Right lobe of liver (tissue), 4 donors: ENCODE measurements around the gene VSIG10L.

Experiments used
- POLR2A ChIP-seq: fragments of 450-650 bp; IDR thresholded peaks from one replicate; pipeline ENCODE4 v1.6.1; 2017; ENCODE audit warnings: antibody characterized with exemption, mild to moderate bottlenecking
- TF ChIP-seq, protein P1 (sequence below), 4 donors: fragments of 200-600 bp in 3 of 4; fragments of 450-650 bp in 1 of 4; IDR thresholded peaks; one replicate each; pipeline versions ENCODE4 v1.5.1 to v1.8.0; 2016 to 2022; ENCODE audit warnings: antibody characterized with exemption in 4 of 4, mild to moderate bottlenecking in 2 of 4
- donor health status: DM: no; HTN: no; CAD: no.
- donor health status: DM: no; HTN: no; CAD: no.
- donor health status: DM: no; HTN: yes; CAD: no.

DNA sequence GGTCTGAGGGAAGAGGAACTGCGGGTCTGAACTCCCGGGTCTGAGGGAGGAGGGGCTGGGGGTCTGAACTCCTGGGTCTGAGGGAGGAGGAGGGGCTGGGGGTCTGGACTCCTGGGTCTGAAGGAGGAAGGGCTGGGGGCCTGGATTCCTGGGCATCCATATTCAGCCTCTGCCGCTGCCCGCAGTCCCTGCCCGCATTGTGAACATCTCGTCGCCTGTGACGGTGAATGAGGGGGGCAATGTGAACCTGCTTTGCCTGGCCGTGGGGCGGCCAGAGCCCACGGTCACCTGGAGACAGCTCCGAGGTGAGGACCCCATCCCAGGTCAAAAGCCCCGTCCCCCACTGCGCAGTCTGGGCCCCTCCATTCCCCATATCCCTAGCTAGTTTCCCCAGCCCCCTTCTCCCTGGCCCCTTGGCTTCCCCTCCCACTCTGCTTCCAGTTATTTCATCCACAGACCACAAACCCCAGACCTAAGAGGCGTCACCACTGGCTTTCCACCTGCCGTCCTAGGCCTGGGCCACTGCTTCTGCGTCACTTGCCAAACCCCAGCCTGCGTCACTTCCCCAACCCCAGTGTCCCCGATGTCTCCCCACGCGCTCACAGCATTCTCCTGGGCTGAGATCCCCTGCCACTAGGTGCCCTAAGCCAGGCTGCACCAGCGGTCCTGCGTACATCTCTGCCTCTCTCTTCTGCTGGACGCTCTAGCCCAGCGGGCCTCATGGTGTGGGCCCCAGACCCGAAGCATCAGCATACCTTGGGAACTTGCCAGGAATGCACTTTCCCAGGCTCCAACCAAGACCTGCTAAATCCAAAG, 16.6 kb downstream of the VSIG10L start:
- TF ChIP-seq POLR2A: no peak
- TF ChIP-seq, protein P1, sequence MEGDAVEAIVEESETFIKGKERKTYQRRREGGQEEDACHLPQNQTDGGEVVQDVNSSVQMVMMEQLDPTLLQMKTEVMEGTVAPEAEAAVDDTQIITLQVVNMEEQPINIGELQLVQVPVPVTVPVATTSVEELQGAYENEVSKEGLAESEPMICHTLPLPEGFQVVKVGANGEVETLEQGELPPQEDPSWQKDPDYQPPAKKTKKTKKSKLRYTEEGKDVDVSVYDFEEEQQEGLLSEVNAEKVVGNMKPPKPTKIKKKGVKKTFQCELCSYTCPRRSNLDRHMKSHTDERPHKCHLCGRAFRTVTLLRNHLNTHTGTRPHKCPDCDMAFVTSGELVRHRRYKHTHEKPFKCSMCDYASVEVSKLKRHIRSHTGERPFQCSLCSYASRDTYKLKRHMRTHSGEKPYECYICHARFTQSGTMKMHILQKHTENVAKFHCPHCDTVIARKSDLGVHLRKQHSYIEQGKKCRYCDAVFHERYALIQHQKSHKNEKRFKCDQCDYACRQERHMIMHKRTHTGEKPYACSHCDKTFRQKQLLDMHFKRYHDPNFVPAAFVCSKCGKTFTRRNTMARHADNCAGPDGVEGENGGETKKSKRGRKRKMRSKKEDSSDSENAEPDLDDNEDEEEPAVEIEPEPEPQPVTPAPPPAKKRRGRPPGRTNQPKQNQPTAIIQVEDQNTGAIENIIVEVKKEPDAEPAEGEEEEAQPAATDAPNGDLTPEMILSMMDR (IDR thresholded peaks at IDR 0.05): no peak
